Stomach (tissue), 4 donors: Measurements from ENCODE around the gene CFAP46.

Experiments
- EP300 ChIP-seq: sonication (generic); formaldehyde crosslinking; IDR thresholded peaks from one replicate; pipeline ENCODE4 v1.6.1; 2017; ENCODE audit warnings: antibody characterized with exemption
- POLR2AphosphoS5 ChIP-seq, 3 donors: sonication (generic); formaldehyde crosslinking; IDR thresholded peaks; one replicate each; pipeline ENCODE4 v1.6.1; 2016; ENCODE audit warnings: antibody characterized with exemption in 3 of 3
- TF ChIP-seq, protein P1 (sequence below), 7 experiments: fragments of 450-650 bp in 4 of 7; fragments of 200-600 bp in 3 of 7; sonication (generic) in 3 of 7; IDR thresholded peaks; one replicate each; pipeline ENCODE4 v1.5.1; 2016 to 2019; ENCODE audit warnings: antibody characterized with exemption in 7 of 7, control low read depth in 2 of 7, mild to moderate bottlenecking in 1 of 7

GRCh38 chr10:132827423-132827789 lies 115.0 kb downstream of the CFAP46 start:
- no peak for TF ChIP-seq EP300
- TF ChIP-seq POLR2AphosphoS5 (IDR thresholded peaks at IDR 0.05): no peak
- TF ChIP-seq, protein P1, sequence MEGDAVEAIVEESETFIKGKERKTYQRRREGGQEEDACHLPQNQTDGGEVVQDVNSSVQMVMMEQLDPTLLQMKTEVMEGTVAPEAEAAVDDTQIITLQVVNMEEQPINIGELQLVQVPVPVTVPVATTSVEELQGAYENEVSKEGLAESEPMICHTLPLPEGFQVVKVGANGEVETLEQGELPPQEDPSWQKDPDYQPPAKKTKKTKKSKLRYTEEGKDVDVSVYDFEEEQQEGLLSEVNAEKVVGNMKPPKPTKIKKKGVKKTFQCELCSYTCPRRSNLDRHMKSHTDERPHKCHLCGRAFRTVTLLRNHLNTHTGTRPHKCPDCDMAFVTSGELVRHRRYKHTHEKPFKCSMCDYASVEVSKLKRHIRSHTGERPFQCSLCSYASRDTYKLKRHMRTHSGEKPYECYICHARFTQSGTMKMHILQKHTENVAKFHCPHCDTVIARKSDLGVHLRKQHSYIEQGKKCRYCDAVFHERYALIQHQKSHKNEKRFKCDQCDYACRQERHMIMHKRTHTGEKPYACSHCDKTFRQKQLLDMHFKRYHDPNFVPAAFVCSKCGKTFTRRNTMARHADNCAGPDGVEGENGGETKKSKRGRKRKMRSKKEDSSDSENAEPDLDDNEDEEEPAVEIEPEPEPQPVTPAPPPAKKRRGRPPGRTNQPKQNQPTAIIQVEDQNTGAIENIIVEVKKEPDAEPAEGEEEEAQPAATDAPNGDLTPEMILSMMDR (IDR thresholded peaks at IDR 0.05): no peak
